ENCODE results near the gene LSM12.
"Not testable (repeated sequence)": the region's sequence is repeated elsewhere in the genome, so short reads cannot be mapped to it uniquely, and the experiment has no call there.

The LSM12 gene

DNA sequence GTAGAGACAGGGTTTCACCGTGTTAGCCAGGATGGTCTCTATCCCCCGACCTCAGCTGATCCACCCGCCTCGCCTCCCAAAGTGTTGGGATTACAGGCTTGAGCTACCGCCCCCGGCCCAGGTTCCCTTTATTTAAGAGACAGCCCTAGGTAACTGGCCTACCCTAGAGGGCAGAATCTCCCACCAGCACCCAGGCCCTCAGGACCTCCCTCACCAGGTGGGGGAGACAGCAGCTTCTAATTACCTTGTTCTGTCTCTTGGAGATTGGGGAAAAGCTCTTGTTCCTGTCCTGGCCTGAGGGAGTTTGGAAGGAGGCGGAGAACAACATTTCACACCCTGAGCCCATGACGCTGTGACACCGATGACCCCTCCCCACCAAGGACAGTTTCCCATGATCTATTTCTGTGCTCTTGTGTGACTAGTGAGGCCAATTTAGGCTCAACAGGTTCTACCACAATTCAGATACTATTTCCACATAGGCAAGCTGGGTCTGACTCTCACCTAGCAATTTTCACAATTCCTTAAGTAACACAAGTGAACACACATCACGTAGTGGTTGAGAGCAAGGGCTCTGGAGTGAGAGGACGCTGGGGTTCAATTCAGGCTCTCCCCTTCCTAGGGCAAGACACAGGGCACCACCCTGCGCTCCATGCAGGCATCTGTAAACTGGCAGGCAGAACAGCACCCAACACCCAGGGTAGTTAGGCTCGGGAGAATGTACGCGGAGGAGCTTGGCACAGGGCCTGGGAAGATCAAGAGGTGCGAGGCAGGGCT lies 36.6 kb upstream of the LSM12 start:
- Histone ChIP-seq H3K79me1 (replicated peaks; ENCODE audit: low read length, poor library complexity, severe bottlenecking) (peaks cover 31% of the 10 kb centered on the region), H2BK15ac (ENCODE audit: low read depth, poor library complexity, severe bottlenecking) (no peak overlapping the region), H3K18ac (ENCODE audit: low read depth in 1 of 2, low read length in 2 of 2) (no peak overlapping the region), H3K4me2 (ENCODE audit: low read length, poor library complexity, severe bottlenecking) (no peak overlapping the region), H3K4ac (ENCODE audit: low read depth in 1 of 2, low read length in 2 of 2) (peak overlapping the region in 1 of 2 experiments; percentile 35), H2AK5ac (ENCODE audit: low read length, severe bottlenecking) (no peak overlapping the region), H4K8ac (ENCODE audit: low read length) (no peak overlapping the region), H3K4me3 (ENCODE audit: insufficient read depth in 1 of 2, low read depth in 1 of 2, low read length in 2 of 2) (no peak overlapping the region), H2AFZ (ENCODE audit: low read depth, low read length) (no peak overlapping the region), H3K27me3 (ENCODE audit: control insufficient read depth in 1 of 2, insufficient read depth in 1 of 2, low read length in 2 of 2) (no peaks in the 10 kb centered on the region), H2BK120ac (ENCODE audit: low read depth, low read length) (no peak overlapping the region), H2BK12ac (ENCODE audit: low read length in 2 of 2) (no peak overlapping the region), H3K4me1 (ENCODE audit: control insufficient read depth, insufficient read depth, low read depth, low read length) (peaks cover 16% of the 10 kb centered on the region), H3K9ac (ENCODE audit: low read length) (no peak overlapping the region), H3K27ac (ENCODE audit: low read length, poor library complexity, severe bottlenecking) (no peak overlapping the region), H4K91ac (ENCODE audit: low read length) (no peak overlapping the region), H3K9me3 (ENCODE audit: control insufficient read depth, low read length) (no peaks in the 10 kb centered on the region), H3K36me3 (ENCODE audit: control insufficient read depth in 1 of 2, insufficient read depth in 2 of 2, low read depth in 1 of 2, low read length in 2 of 2) (peaks cover 13 to 26% of the 10 kb centered on the region in 2 experiments), H2BK5ac (ENCODE audit: low read depth, low read length, poor library complexity, severe bottlenecking) (no peak overlapping the region), H3K14ac (ENCODE audit: low read length in 2 of 2) (no peak overlapping the region), H3K23ac (ENCODE audit: low read length in 2 of 2) (no peak overlapping the region)
- WGBS = 83% methylated on average over 15 of the region's 16 CpGs
- no peak for DNase-seq

DNA sequence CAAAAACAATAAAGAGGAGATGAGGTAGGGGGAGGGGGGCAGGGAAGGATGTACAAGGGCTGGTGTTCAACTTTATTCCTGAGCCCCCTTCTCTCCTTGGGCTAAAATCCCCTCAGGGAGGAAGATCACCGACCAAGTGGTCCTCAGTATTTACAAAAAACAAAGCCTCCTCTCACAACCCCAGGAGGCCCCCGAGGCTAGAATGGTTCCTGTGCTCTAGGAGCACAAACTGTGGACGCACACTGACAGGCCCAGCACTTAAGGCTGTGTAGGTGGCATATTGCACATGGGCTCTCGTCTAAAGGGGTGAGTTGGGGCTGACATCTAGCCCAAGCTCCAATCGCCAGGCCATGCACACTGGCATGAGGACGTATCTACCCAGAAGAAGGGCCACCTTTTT lies 35.4 kb upstream of the LSM12 start:
- Histone ChIP-seq H3K79me1 (replicated peaks; ENCODE audit: low read length, poor library complexity, severe bottlenecking) (peaks cover 27% of the 10 kb centered on the region), H3K9ac (ENCODE audit: low read length) (peak overlapping the region; percentile 63), H3K4me1 (ENCODE audit: control insufficient read depth, insufficient read depth, low read depth, low read length) (peaks cover 20% of the 10 kb centered on the region), H3K18ac (ENCODE audit: low read depth in 1 of 2, low read length in 2 of 2) (peak overlapping the region; percentile 31 to 61), H3K4ac (ENCODE audit: low read depth in 1 of 2, low read length in 2 of 2) (peak overlapping the region in 1 of 2 experiments; percentile 19), H4K8ac (ENCODE audit: low read length) (peak overlapping the region; percentile 92), H2BK12ac (ENCODE audit: low read length in 2 of 2) (peak overlapping the region in 1 of 2 experiments; percentile 59), H3K36me3 (ENCODE audit: control insufficient read depth in 1 of 2, insufficient read depth in 2 of 2, low read depth in 1 of 2, low read length in 2 of 2) (peaks cover 13 to 26% of the 10 kb centered on the region in 2 experiments)
- not testable (repeated sequence) for H2BK5ac ChIP-seq (ENCODE audit: low read depth, low read length, poor library complexity, severe bottlenecking); H3K23ac ChIP-seq (ENCODE audit: low read length in 2 of 2); H3K9me3 ChIP-seq (ENCODE audit: control insufficient read depth, low read length); H3K27ac ChIP-seq (ENCODE audit: low read length, poor library complexity, severe bottlenecking); H2BK15ac ChIP-seq (ENCODE audit: low read depth, poor library complexity, severe bottlenecking); H3K4me3 ChIP-seq (ENCODE audit: insufficient read depth in 1 of 2, low read depth in 1 of 2, low read length in 2 of 2); H3K14ac ChIP-seq (ENCODE audit: low read length in 2 of 2); H3K4me2 ChIP-seq (ENCODE audit: low read length, poor library complexity, severe bottlenecking); H2BK120ac ChIP-seq (ENCODE audit: low read depth, low read length); H3K27me3 ChIP-seq (ENCODE audit: control insufficient read depth in 1 of 2, insufficient read depth in 1 of 2, low read length in 2 of 2); H2AK5ac ChIP-seq (ENCODE audit: low read length, severe bottlenecking); H4K91ac ChIP-seq (ENCODE audit: low read length); DNase-seq; H2AFZ ChIP-seq (ENCODE audit: low read depth, low read length)
- 98% methylated on average over 5 of the region's 6 CpGs for WGBS

DNA sequence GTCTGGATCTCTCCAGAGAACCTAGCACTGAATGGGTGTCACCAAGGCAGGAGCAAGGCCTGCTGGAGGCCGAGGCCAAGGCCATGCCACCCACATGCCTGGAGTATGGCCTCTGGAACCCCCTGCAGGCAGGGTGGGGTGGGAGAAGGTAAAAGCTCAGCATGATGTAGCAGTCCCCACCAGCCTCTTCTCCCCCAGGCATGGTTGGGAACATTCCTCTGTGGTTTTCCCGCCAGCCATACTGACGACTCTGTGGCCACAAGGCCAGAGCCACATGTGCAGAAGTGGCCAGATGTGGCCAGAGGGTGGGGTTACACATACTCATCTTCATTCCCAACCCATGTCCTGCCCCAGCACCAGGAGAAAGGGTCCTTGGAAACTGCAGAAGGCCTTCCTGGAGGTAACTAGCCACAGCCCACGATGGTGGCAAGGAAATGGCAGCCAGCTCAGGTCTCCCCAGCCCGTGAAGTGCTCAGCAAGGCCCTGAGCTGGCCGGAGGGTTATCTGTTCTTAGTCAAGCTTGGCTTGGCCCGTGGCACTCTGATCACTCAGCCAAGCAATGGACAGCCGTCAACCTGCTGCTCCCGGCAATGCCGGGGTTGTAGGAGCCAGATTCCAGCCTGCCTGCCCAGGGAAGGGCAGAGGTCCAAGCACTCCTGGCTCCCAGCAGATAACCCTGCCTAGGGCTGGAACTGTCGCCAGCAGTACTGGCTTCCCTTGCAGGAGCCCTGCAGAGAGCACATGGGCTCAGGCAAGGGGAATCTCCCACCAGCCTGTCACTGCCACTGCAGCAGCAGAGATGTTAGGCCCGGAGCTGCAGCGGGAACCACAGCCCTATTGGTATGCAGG lies 30.9 kb upstream of the LSM12 start:
- Histone ChIP-seq H2AFZ (ENCODE audit: low read depth, low read length) (no peak overlapping the region), H2BK5ac (ENCODE audit: low read depth, low read length, poor library complexity, severe bottlenecking) (no peak overlapping the region), H3K79me1 (replicated peaks; ENCODE audit: low read length, poor library complexity, severe bottlenecking) (peaks cover 11% of the 10 kb centered on the region), H3K4me3 (ENCODE audit: insufficient read depth in 1 of 2, low read depth in 1 of 2, low read length in 2 of 2) (no peak overlapping the region), H2AK5ac (ENCODE audit: low read length, severe bottlenecking) (peak overlapping the region; percentile 29), H3K27me3 (ENCODE audit: control insufficient read depth in 1 of 2, insufficient read depth in 1 of 2, low read length in 2 of 2) (no peaks in the 10 kb centered on the region), H3K4me2 (ENCODE audit: low read length, poor library complexity, severe bottlenecking) (no peak overlapping the region), H3K23ac (ENCODE audit: low read length in 2 of 2) (peak overlapping the region in 1 of 2 experiments; percentile 43), H4K8ac (ENCODE audit: low read length) (peak overlapping the region; percentile 47), H2BK12ac (ENCODE audit: low read length in 2 of 2) (peak overlapping the region; percentile 86 to 97), H4K91ac (ENCODE audit: low read length) (peak overlapping the region; percentile 90), H3K36me3 (ENCODE audit: control insufficient read depth in 1 of 2, insufficient read depth in 2 of 2, low read depth in 1 of 2, low read length in 2 of 2) (peaks cover 15% of the 10 kb centered on the region in 2 experiments), H3K4ac (ENCODE audit: low read depth in 1 of 2, low read length in 2 of 2) (peak overlapping the region; percentile 68 to 88), H3K27ac (ENCODE audit: low read length, poor library complexity, severe bottlenecking) (peak overlapping the region; percentile 24), H3K9ac (ENCODE audit: low read length) (no peak overlapping the region), H3K9me3 (ENCODE audit: control insufficient read depth, low read length) (no peaks in the 10 kb centered on the region), H2BK120ac (ENCODE audit: low read depth, low read length) (peak overlapping the region; percentile 23), H2BK15ac (ENCODE audit: low read depth, poor library complexity, severe bottlenecking) (peak overlapping the region; percentile 55), H3K14ac (ENCODE audit: low read length in 2 of 2) (peak overlapping the region in 1 of 2 experiments; percentile 91), H3K4me1 (ENCODE audit: control insufficient read depth, insufficient read depth, low read depth, low read length) (peaks cover 40% of the 10 kb centered on the region), H3K18ac (ENCODE audit: low read depth in 1 of 2, low read length in 2 of 2) (peak overlapping the region; percentile 85 to 97)
- WGBS = 76% methylated on average over 13 of the region's 13 CpGs
- peak; percentile 88 for DNase-seq

Measured in mesenchymal stem cell (in vitro differentiated cells and primary cell).